ENCODE measurements around the gene RABGEF1.

Gene RABGEF1

GRCh38 chr7:66859339-66859738 is 118.8 kb downstream of the RABGEF1 start:
- DNase-seq (ENCODE audit: low read depth), result no peak

GRCh38 chr7:66859794-66860645 is 119.5 kb downstream of the RABGEF1 start:
- peak; percentile 25 for DNase-seq (ENCODE audit: low read depth)

DNA sequence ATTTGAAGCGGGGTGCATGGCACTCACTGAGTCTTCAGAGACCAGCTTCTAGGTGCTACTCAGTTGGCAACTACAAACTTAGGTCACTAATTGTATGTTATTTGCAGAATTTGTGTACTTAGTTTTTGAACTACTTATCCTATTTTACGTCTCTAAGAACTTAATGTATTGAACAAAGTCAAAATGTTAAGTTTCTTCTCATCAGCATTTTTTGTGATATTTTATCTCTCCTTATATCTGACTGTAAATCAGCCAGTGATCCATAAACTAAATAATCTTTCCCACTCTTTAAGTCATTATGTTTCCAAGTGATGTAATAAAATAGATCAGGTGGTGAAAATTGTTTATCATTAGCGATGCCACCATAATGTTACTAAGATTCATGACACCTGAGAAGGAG is 120.2 kb downstream of the RABGEF1 start:
- no peak for DNase-seq (ENCODE audit: low read depth)

Measured in ELR (cell line).